Small intestine (tissue), 16 donors: ENCODE results near the gene NHLRC4. TPM values are rescaled to one million over a fixed set of nuclear protein-coding genes. Genes with fewer than 3 reads are reported as not detected.
A peak's percentile ranks its signal among the peaks of the same experiment; 100 is the strongest.

Experiments used
- DNase-seq, 2 donors: peaks; one replicate each; pipeline versions ENCODE4 v3.0.0 to v3.0.0-alpha.2; 2013
- FAIRE-seq: peaks from 2 replicates; lab custom pipeline; 2012; peaks lifted over from hg19 to GRCh38; lab: Jason Lieb, UNC
- H3K27ac ChIP-seq, 3 donors: one replicate each; pipeline ENCODE4 v1.5.1; 2013; ENCODE audit warnings: low read length in 2 of 3, mild to moderate bottlenecking in 2 of 3, control low read depth in 1 of 3, inconsistent platforms in 1 of 3, low read depth in 1 of 3, moderate library complexity in 1 of 3
- H3K27me3 ChIP-seq, 3 donors: one replicate each; pipeline ENCODE4 v1.6.1; 2013; ENCODE audit warnings: low read length in 3 of 3, inconsistent platforms in 1 of 3; ENCODE audit not compliant: control insufficient read depth in 3 of 3, insufficient read depth in 3 of 3
- H3K36me3 ChIP-seq, 3 donors: one replicate each; pipeline ENCODE4 v1.6.1; 2013; ENCODE audit warnings: low read length in 3 of 3, inconsistent platforms in 1 of 3, low read depth in 1 of 3, mild to moderate bottlenecking in 1 of 3, moderate library complexity in 1 of 3; ENCODE audit not compliant: control insufficient read depth in 3 of 3, insufficient read depth in 2 of 3
- H3K4me1 ChIP-seq, 3 donors: one replicate each; pipeline ENCODE4 v1.6.1; 2013; ENCODE audit warnings: low read length in 2 of 3, inconsistent platforms in 1 of 3, low read depth in 1 of 3, mild to moderate bottlenecking in 1 of 3, moderate library complexity in 1 of 3; ENCODE audit not compliant: control insufficient read depth in 3 of 3, insufficient read depth in 2 of 3
- H3K4me3 ChIP-seq, 3 donors: one replicate each; pipeline ENCODE4 v1.5.1; 2013; ENCODE audit warnings: low read length in 3 of 3, control low read depth in 1 of 3, inconsistent platforms in 1 of 3, low read depth in 1 of 3, mild to moderate bottlenecking in 1 of 3, moderate library complexity in 1 of 3
- H3K9me3 ChIP-seq, 2 donors: one replicate each; pipeline ENCODE4 v1.6.1; 2013; ENCODE audit warnings: low read depth in 1 of 2, low read length in 1 of 2; ENCODE audit not compliant: control insufficient read depth in 2 of 2, insufficient read depth in 1 of 2
- WGBS, 3 donors: extraction: QIAGEN DNeasy Blood & Tissue Kit; methylation state at CpG; one replicate each; pipeline ENCODE4 v1.1.7; 2013; 5-methylcytosine and 5-hydroxymethylcytosine counted together
- long read RNA-seq, 10 donors: transcript quantifications; one replicate each; lab custom pipeline, GENCODE V29; 2026
- polyA plus RNA-seq, 4 donors: library from polyadenylated mRNA; stranded (reverse) in 3 of 4; unstranded in 1 of 4; fragments of 200-250 nt in 3 of 4; fragments of 120-200 nt in 1 of 4; gene quantifications; one replicate each; pipeline versions ENCODE4 v1.2.1 to v1.2.3, GENCODE V29; 2013
- donor health status: healthy with polysubstance abuse.
- donor health status: control.
- donor health status: control.
- donor health status: Bipolar disorder and iron deficiency.
- donor health status: healthy.

NHLRC4 gene, protein sequence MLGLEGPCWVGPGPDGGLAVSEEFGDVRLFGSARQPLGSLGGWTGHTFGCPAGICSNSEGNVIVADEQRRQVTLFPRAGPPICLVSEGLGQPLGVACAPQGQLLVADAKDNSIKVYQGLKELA
- 1 to 10 TPM in 1 of 4 donors, under 1 TPM in 2, not detected in 1; 0.45 to 2.2 (median 0.79) TPM for polyA plus RNA-seq
- long read RNA-seq, donor 1, result 0 reads
- long read RNA-seq, donor 2, result 0 reads
- long read RNA-seq, donor 3, result 0 reads
- long read RNA-seq, donor 4, result 0 reads
- long read RNA-seq, donor 5, result 0 reads
- long read RNA-seq, donor 6, result 0 reads
- long read RNA-seq, donor 7, result 0 reads
- long read RNA-seq, donor 8, result 0 reads
- long read RNA-seq, donor 9, result 0 reads
- long read RNA-seq, donor 10, result 0 reads

DNA sequence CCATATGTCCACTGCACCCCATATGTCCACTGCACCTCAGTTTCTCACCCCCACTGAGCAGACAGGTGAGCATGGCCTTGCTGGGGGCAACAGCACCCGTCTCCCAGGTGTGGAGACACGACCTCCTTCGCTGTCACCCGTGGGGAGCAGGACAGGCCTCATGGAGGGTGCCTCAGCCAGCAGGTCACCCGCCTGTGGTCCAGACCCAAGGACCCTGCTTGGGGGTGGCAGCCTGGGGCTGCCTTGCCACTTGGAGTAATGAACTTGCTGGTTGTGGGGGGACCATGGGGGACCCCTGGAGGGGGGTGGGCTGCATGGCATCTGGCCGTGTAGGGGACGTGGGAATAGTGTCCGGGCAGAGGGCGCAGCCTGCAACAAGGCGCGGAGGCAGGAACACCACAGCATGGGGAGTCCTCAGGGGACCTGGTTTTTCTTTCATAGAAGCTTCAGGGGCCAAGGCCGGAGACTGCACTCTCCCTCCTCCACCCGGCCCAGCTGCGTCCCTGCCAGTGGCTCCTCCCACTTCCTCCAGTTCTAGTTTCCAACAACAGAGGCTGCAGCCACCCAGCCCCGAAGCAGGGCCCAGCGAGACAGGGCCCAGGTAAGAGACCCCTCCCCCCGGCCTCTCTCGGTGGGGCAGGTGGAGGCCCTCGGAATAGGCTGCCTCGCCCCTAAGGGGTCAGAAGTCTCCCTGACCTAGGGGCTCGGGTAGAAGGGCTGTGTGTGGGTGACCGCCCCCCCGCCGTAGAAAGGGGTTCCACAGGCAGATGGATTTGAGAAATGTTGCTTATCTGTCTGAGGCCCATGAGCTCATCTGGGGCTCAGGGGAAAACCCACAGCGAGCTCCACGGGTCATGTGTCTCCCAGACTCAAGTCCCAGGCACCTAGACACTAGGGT, at the start of gene NHLRC4:
TSS of gene NHLRC4 (plus strand) at position 531 of the 898 bp plus-strand sequence. CDS start 1,043 bp downstream, outside the sequence.
- Histone ChIP-seq H3K27ac (peak within 1 kb of the TSS; percentile 28 to 73 (median 65)), H3K4me1 (peaks cover 4 to 40% (median 13%) of the 10 kb centered on the region in 3 donors), H3K27me3 (peaks cover 0 to 11% (median 8%) of the 10 kb centered on the region in 3 donors), H3K4me3 (peak within 1 kb of the TSS in 2 of 3 donors; percentile 18 to 23), H3K9me3 (no peaks in the 10 kb centered on the region), H3K36me3 (peaks cover 0 to under 1% (median 0%) of the 10 kb centered on the region in 3 donors)
- no peak for FAIRE-seq
- 19 to 30% (median 22%) methylated on average over 26 of the region's 26 CpGs for WGBS, 3 donors
- DNase-seq, result peak; percentile 67 to 78

DNA sequence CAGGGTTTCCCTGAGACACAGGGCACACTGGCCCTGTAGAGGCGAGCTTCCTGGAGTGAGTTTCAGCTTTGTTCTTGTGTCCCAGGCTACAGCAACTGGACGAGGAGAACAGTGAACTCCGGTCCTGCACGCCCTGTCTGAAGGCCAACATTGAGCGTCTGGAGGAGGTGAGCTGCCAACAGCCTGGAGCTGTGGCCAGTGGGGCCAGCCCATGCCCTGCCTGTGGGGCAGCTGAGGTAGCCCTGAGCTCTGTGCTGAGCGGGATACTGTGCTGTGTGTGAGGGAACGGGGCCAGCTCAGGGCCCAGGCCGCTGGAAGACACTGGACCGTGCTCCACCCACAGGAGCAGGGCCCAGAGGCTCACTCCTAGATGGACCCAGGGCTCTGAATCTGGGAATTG, 47.9 kb upstream of the NHLRC4 start:
- peak overlapping the region in 1 of 3 donors; percentile 6 for H3K27ac ChIP-seq
- DNase-seq (peak in 1 of 2 donors; percentile 38), FAIRE-seq (no peak)
- peaks cover 0 to 9% (median 0%) of the 10 kb centered on the region in 3 donors for H3K4me1 ChIP-seq
- peaks cover 5 to 91% (median 18%) of the 10 kb centered on the region in 3 donors for H3K36me3 ChIP-seq
- H3K4me3 ChIP-seq, result no peak overlapping the region
- no peaks in the 10 kb centered on the region for H3K9me3 ChIP-seq
- H3K27me3 ChIP-seq, result no peaks in the 10 kb centered on the region
- WGBS, 3 donors, result 75 to 87% (median 77%) methylated on average over 9 of the region's 9 CpGs

DNA sequence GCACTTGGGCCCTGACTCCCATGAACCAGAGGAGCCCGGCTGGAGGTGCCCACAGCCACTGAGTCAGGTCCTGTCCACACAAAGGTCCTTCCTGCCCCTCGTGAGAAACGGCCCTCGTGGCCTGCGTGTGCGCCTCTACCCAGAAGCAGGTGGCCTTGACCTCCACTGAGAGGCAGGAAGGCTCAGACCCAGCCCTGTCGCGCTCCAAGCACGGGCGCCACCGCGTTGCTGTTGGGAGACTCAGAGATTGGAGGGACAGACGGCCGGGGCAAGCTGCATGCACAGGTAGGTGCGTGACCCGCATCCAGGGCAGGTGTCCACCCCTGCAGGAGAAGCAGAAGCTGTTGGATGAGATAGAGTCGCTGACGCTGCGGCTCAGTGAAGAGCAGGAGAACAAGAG, 47.4 kb upstream of the NHLRC4 start:
- Histone ChIP-seq H3K4me3 (no peak overlapping the region), H3K36me3 (peaks cover 5 to 87% (median 16%) of the 10 kb centered on the region in 3 donors), H3K9me3 (no peaks in the 10 kb centered on the region), H3K27ac (no peak overlapping the region), H3K4me1 (peaks cover 0 to 15% (median 0%) of the 10 kb centered on the region in 3 donors), H3K27me3 (no peaks in the 10 kb centered on the region)
- FAIRE-seq (no peak), DNase-seq (no peak)
- 85 to 94% (median 91%) methylated on average over 18 to 19 of the region's 19 CpGs for WGBS, 3 donors

DNA sequence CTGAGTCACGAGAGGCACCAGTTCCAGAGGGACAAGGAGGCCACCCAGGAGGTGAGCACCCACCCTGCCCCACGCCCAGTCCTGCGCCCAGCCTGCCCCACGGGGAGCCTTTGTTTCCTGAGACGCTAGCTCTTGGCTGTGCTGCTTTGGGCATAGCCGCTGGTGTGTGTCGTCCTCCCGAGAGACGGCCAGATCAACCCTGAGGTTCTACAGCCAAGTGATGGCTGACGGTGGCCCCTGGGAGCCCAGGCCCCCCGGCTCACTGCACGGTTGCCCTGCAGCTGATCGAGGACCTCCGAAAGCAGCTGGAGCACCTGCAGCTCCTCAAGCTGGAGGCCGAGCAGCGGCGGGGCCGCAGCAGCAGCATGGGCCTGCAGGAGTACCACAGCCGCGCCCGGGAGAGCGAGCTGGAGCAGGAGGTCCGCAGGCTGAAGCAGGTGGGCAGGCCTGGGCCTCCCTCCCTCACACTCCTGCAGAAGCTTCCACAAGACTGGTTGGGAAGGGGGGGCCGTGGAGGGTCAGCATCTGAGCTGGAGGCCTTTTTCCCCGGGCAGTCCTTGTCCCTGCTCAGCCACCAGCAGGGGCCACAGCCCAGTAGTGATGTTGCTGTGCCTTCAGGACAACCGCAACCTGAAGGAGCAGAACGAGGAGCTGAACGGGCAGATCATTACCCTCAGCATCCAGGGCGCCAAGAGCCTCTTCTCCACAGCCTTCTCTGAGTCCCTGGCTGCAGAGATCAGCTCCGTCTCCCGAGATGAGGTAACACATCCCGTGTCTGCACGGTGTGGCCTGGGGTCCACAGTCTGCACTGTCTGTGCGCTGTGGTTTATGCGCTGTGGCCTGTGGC, 46.7 kb upstream of the NHLRC4 start:
- 89 to 92% (median 91%) methylated on average over 33 to 35 of the region's 35 CpGs for WGBS, 3 donors
- Histone ChIP-seq H3K27me3 (no peaks in the 10 kb centered on the region), H3K36me3 (peaks cover 5 to 87% (median 11%) of the 10 kb centered on the region in 3 donors), H3K27ac (no peak overlapping the region), H3K4me1 (peaks cover 0 to 21% (median 0%) of the 10 kb centered on the region in 3 donors), H3K9me3 (no peaks in the 10 kb centered on the region), H3K4me3 (no peak overlapping the region)
- no peak for FAIRE-seq
- no peak for DNase-seq

DNA sequence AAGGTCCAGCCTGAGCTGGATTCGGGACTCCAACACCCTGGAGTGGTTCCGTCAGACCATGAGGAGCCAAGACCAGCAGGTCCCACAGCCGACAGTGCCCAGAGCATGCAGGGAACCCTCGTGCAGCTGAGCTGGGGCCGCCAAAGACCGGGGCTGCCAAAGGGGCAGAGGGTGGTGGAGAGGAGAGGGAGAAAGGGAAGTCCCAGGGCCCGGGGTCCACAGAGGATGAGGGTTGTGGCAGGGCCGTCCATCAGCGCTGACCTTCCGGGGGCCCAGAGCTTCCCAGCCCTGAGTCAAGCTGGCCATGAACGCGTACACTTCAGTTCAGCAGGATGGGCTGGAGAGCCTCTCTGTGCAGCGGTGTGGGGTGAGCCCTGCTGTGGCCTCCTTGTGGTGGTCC, 46.0 kb upstream of the NHLRC4 start:
- Histone ChIP-seq H3K27ac (no peak overlapping the region), H3K4me3 (no peak overlapping the region), H3K9me3 (no peaks in the 10 kb centered on the region), H3K27me3 (no peaks in the 10 kb centered on the region), H3K4me1 (peaks cover 0 to 28% (median under 1%) of the 10 kb centered on the region in 3 donors), H3K36me3 (peaks cover 5 to 84% (median 9%) of the 10 kb centered on the region in 3 donors)
- 84 to 92% (median 88%) methylated on average over 10 to 13 of the region's 13 CpGs for WGBS, 3 donors
- no peak for DNase-seq
- no peak for FAIRE-seq

DNA sequence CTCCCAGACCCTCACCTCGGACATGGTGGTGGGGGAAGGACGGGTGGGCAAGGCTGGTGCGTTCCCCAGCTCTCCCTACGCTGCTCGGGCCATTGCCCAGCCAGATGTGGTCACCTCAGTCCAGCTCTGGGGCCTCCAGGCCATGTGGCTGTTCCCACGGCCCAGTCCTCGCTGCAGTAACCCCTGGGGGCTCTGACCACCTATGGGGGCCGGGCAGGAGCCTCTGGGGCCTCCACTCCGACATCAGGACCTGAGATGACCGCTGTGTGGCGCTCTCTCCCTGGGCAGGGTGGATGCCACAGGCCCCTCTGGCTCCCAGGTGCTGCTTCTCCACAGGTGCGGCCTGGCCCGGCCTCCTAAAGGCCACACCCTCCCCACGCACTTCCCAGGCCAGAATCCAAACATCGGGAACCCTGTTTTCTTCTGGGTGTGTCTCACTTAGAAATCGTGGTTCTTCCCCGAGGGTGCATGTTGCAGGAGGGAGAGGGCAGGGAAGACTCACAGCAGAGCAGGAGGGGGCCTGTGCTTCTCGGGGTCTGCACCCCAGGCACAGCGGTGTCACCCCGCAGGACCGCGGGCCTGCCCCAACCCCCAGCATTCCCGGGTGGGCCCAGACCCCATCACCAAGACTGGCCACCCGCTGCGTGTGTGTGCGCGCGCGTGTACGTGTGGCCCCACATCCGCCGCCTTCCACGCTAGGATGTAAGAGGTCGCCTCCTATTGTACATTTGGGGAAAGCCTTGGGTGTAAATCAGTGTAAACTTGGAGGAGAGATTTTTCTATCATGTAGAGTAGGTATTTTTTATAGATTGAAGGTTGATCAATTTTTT, 45.2 kb upstream of the NHLRC4 start:
- Histone ChIP-seq H3K4me3 (no peak overlapping the region), H3K36me3 (peaks cover 5 to 76% (median 5%) of the 10 kb centered on the region in 3 donors), H3K27ac (no peak overlapping the region), H3K27me3 (no peaks in the 10 kb centered on the region), H3K4me1 (peaks cover 0 to 35% (median 6%) of the 10 kb centered on the region in 3 donors), H3K9me3 (no peaks in the 10 kb centered on the region)
- no peak for FAIRE-seq
- WGBS, 3 donors, result 50 to 73% (median 60%) methylated on average over 34 of the region's 34 CpGs
- peak; percentile 58 to 85 for DNase-seq

DNA sequence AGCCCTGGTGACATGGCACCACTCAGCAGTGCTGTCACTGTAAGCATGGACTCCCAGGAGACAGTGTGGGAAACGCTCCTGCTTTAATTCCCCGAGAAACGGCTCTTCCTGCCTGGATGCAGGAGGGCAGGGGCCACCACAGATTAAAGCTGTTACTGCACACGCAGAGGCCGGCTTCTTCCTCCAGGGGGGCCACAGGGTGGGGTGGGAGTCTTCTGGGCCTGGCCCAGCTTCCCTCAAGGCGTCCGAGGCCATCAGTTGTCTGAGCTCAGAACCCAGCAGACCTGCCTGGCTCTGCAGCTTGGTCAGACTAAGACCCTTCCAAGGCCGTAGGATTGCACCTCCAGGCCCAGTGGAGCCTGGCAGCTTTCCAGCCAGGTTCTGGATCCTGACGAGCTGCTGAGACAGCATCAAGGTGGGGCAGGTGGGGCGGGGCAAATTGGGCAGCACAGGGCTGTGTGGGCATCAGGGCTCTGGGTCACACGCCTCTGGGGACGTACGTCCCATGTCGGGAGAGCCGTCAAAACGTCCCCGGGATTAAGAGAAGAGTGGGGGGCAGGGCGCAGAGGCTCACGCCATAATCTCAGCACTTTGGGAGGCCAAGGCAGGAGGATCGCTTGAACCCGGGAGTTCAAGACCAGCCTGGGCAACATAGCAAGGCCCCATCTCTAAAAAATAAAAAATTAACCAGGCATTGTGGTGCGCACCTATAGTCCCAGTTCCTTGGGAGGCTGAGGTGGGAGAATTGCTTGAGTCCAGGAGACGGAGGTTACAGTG, 44.3 kb upstream of the NHLRC4 start:
- Histone ChIP-seq H3K27ac (peak overlapping the region in 1 of 3 donors; percentile 12), H3K36me3 (peaks cover 4 to 67% (median 5%) of the 10 kb centered on the region in 3 donors), H3K27me3 (no peaks in the 10 kb centered on the region), H3K4me3 (no peak overlapping the region), H3K4me1 (peaks cover 0 to 37% (median 6%) of the 10 kb centered on the region in 3 donors), H3K9me3 (no peaks in the 10 kb centered on the region)
- WGBS, 3 donors, result 57 to 70% (median 62%) methylated on average over 23 of the region's 23 CpGs
- FAIRE-seq (no peak), DNase-seq (peak in 1 of 2 donors; percentile 31)
